GM12865 (cell line): ENCODE data around the gene LDLRAD2.
"Not testable (repeated sequence)": the region's sequence is repeated elsewhere in the genome, so short reads cannot be mapped to it uniquely, and the experiment has no call there.

Experiments
- DNase-seq: peaks from one replicate; pipeline ENCODE4 v3.0.0; 2010; ENCODE audit warnings: low read depth
- H3K4me3 ChIP-seq: 2 replicates; pipeline ENCODE4 v1.5.1; 2011; ENCODE audit warnings: mild to moderate bottlenecking, low read depth, low read length, control low read depth
- CTCF ChIP-seq: IDR thresholded peaks from 2 replicates; pipeline ENCODE4 v1.5.1; 2011; ENCODE audit warnings: low read length, control low read depth, low read depth, inconsistent platforms; ENCODE audit not compliant: insufficient read depth; ENCODE audit errors: missing control alignments

The LDLRAD2 gene

GRCh38 chr1:21773585-21773984 lies 38.5 kb upstream of the LDLRAD2 start:
- TF ChIP-seq CTCF, result no peak
- DNase-seq, result peak; percentile 80
- peak overlapping the region; percentile 16 for H3K4me3 ChIP-seq

DNA sequence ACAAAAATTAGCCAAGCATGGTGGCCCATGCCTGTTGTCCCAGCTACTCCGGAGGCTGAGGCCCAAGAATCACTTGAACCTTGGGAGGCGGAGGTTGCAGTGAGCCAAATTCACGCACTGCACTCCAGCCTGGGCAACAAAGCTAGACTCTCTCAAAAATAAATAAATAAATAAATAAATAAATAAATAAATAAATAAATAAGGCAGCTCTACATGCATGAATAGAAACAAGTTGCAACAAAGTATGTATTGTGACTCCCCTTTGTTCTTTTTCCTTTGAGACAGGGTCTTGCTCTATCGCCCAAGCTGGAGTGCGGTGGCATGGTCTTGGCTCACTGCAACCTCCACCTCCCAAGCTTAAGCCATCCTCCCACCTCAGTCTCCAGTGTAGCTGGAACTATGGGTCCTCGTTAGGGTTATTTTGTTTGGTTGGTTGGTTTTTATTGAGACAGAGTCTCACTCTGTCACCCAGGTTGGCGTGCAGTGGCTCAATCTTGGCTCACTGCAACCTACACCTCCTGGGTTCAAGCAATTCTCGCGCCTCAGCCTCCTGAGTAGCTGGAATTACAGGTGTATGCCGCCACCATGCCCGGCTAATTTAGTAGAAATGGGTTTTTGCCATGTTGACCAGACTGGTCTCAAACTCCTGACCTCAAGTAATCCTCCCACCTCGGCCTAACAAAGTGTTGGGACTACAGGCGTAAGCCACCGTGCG lies 37.1 kb upstream of the LDLRAD2 start:
- no peak for DNase-seq

GRCh38 chr1:21775550-21775914 lies 36.5 kb upstream of the LDLRAD2 start:
- no peak overlapping the region for H3K4me3 ChIP-seq
- TF ChIP-seq CTCF, result no peak

More for the DNA sequence above, 37.1 kb upstream of the LDLRAD2 start:
- H3K4me3 ChIP-seq, result no peak overlapping the region
- no peak for TF ChIP-seq CTCF

GRCh38 chr1:21775985-21776562 lies 36.0 kb upstream of the LDLRAD2 start:
- TF ChIP-seq CTCF, result no peak
- H3K4me3 ChIP-seq, result no peak overlapping the region
- DNase-seq, result no peak

More at GRCh38 chr1:21775550-21775914, 36.5 kb upstream of the LDLRAD2 start:
- no peak for DNase-seq

DNA sequence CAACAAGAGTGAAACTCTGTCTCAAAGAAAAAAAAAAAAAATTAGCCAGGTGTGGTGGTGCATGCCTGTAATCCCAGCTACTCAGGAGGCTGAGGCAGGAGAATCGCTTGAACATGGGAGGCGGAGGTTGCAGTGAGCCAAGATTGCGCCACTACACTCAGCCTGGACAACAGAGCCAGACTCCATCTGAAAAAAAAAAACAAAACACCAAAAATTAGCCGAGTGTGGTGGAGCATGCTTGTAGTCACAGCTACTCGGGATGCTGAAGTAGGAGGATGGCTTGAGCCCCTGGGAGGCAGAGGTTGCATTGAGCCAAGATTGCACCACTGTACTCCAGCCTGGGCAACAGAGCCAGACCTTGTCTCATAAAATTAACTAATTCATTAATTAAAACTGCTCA lies 35.1 kb upstream of the LDLRAD2 start:
- not testable (repeated sequence) for H3K4me3 ChIP-seq, DNase-seq

GRCh38 chr1:21778405-21778727 lies 33.7 kb upstream of the LDLRAD2 start:
- peak overlapping the region; percentile 100 for H3K4me3 ChIP-seq
- DNase-seq, result no peak
- no peak for TF ChIP-seq CTCF

GRCh38 chr1:21779613-21780521 lies 32.2 kb upstream of the LDLRAD2 start:
- no peak for TF ChIP-seq CTCF
- H3K4me3 ChIP-seq, result peak overlapping the region; percentile 100
- peak; percentile 96 for DNase-seq
